CD4-positive, alpha-beta T cell treated with Interleukin-21 for 1 hour (primary cell): ENCODE measurements around the gene POLR3H.
"Not testable (repeated sequence)": the region's sequence is repeated elsewhere in the genome, so short reads cannot be mapped to it uniquely, and the experiment has no call there.

ENCODE experiments used
- DNase-seq: peaks from one replicate; pipeline ENCODE4 v3.0.0-alpha.2; 2020

Gene POLR3H

GRCh38 chr22:41543854-41544670, at the start of gene POLR3H:
TSS of gene POLR3H (minus strand) at chr22:41544470. CDS start at chr22:41544101, 369 bp downstream.
- DNase-seq = peak; percentile 97

GRCh38 chr22:41593336-41593960, 49.2 kb upstream of the POLR3H start:
- DNase-seq = not testable (repeated sequence)

GRCh38 chr22:41589391-41590241, 45.3 kb upstream of the POLR3H start, which contains the start of gene PMM1:
TSS of gene PMM1 (minus strand) at chr22:41589840. CDS start at chr22:41589805, 35 bp downstream.
- peak; percentile 100 for DNase-seq

- no peak for DNase-seq
Measured at GRCh38 chr22:41587347-41587723, 43.1 kb upstream of the POLR3H start.

DNA sequence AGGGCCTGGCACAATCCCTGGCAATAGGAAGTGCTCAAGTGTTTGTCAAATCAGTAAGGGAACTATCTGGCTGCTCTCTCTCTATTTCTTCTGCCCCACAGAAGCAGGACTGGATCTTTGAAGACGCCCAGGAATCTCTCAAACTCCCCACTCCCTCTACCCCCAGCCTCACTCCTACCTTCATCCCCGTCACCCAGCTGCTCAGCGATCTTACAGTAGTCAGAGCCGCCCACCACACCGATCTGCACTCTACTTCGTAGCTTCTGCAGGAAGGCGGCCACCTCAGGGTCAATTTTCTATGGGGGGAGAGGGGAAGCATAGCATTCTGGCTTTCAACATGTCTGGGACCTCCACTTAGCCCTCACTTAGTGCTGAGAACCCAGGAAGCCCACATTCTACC, 41.6 kb upstream of the POLR3H start:
- DNase-seq = no peak

DNA sequence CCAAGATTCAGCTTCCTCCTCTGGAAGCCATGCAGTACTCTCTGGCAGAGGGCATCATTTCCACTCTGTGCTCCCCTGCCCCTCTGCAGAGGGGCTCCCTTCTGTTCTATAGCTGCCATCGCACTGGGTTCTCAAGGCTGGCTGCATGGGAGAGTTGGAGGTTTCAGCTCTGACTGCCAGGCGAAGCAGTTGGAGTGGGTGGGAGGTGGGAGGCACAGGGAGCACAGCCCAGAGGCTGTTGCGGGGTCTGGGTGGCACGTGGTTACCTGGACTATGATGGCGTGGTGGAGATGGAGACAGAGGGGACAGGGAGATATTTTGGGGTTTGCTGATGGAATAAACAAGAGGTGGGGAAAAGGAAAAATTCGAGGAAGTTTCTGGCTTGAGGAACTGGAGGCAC, 40.6 kb upstream of the POLR3H start:
- no peak for DNase-seq

GRCh38 chr22:41582694-41583093, 38.4 kb upstream of the POLR3H start:
- no peak for DNase-seq

GRCh38 chr22:41579997-41580355, 35.7 kb upstream of the POLR3H start:
- DNase-seq = no peak

- no peak for DNase-seq
Measured at GRCh38 chr22:41579297-41579996, 35.2 kb upstream of the POLR3H start.

DNA sequence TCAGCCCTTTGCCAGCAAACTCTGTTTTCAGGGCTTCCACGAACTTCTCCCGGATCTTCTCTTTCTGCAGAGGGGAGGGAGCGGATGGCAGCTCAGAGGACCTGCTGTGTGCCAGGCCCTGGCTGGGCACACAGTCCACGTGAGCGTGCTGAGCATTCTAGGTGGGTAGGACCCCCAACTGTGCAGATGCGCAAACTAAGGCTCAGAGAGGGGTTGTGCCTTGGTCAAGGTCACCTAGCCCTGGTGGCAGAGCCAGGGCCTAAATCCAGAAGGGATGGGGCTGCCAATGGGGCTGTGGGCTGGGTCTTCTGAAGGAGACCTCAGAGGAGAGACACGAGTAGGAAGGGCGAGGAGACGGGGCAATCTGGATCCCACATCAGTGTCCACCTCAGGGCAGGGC, 34.5 kb upstream of the POLR3H start:
- DNase-seq = no peak

DNA sequence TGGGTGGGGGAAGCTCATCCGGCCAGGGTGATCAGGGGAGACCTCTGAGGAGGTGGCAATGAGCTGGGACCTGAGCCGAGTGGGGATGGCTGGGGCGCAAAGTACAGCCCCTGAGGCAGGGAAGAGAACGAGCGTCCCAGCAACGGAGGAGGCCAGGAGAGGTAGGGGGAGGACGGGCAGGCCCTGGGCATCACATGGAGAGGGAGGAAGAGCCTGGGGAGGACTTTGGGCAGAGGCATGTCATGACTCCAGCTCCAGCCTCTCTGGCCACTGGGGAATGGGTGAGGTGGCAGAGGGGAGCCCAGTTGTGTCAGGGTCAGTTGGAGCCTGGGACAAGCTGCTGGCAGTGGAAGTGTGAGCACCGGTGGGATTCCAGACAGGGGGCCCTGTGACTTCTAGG, 33.8 kb upstream of the POLR3H start:
- no peak for DNase-seq

DNA sequence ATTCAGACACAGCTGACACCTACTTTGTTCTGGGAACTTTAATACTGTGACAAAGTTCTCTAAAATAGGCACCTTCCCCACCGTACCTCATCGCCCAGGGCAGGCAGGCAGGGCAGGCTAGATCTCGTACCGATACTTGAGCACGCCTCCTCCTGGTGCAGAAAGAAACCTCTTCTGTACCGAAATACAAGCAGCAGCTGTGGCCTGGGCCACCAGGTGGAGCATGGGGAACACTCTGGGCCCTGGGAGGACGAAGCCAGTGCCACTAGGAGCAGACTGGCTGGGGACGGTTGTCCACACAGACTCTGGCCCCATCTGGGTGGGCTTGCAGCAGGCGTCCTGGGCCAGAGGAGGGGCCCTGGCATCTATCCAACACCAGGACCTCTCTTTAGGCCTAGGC, 32.6 kb upstream of the POLR3H start:
- peak; percentile 36 for DNase-seq

GRCh38 chr22:41575533-41575932, 31.3 kb upstream of the POLR3H start:
- no peak for DNase-seq

GRCh38 chr22:41574847-41575381, 30.6 kb upstream of the POLR3H start:
- no peak for DNase-seq

- DNase-seq = no peak
Measured at GRCh38 chr22:41573677-41574076, 29.4 kb upstream of the POLR3H start.

DNA sequence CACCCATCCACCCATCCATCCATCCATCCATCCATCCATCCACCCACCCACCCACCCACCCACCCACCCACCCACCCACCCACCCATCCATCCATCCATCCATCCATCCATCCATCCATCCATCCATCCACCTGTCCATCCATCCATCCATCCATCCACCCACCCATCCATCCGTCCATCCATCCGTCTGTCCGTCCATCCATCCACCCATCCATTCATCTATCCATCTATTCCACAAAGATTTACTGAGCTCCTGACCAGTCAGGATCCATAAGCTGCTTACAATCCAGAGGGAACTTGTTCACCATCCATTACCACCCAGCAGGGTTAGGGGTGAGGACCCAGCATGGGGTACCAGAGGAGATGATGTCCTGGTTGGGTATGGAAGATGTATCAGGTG, 28.0 kb upstream of the POLR3H start:
- not testable (repeated sequence) for DNase-seq

DNA sequence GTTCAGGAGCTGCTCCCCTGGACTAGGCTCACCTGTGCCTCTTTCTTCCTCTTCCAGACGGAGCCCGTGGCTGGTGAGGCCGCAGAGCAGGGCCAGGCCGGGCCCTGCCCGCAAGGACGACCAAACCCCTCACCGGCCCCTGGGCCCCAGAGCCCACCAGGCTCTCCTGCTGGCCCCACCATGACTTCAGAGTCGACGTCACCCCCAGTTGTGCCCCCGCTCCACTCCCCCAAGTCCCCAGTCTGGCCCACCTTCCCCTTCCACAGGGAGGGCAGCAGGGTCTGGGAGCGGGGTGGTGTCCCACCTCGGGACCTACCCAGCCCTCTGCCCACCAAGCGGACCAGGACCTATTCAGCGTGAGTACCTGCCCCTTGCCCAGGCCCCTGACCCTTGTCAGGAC, 27.5 kb upstream of the POLR3H start:
- DNase-seq = no peak

DNA sequence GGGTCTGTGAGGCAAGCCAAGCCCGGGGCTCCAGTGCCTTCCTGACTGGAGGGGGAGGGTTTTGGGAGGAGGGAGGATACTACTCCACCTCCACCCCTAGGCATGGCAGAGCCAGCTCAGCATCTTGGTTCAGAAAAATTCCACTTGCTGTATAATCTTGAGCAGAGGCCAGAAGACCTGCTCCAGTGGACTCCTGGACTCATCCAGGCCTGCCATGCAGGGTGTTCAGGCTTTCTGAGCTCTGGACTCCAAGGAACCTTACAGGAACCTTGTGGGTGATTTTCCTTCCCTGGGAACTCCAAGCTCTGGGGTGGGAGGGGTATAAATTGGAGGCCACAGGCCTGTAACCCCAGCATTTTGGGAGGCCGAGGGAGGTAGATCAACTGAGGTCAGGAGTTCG, 26.0 kb upstream of the POLR3H start:
- no peak for DNase-seq

GRCh38 chr22:41568811-41569210, 24.5 kb upstream of the POLR3H start:
- DNase-seq = no peak

GRCh38 chr22:41567512-41567768, 23.2 kb upstream of the POLR3H start:
- DNase-seq = no peak

DNA sequence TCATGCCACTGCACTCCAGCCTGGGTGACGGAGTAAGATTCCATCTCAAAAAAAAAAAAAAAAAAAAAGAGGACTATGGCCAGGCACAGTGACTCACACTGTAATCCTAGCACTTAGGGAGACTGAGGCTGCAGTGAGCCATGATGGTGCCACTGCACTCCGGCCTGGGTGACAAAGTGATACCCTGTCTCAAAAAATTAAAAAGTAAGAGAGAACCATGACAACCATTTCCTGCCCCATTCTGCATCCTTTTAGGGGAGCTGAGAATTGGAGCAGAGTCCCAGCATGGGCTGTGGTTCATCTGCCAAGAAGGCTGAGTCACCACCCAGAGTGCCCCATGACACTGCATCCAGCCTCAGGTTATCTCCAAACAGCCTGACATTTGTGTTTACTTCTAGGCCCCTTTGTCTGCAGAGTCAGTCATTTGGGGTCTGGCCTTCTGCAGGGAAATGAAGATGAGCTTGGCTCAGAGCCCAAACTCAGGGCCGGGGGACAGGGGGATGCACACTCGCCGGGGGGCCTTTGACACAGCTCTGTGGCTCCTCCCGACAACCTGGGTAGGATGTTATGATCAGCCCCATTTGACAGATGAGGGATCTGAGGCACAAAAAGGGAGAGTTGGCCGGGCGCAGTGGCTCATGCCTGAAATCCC, 21.3 kb upstream of the POLR3H start:
- no peak for DNase-seq

GRCh38 chr22:41564563-41564962, 20.3 kb upstream of the POLR3H start:
- no peak for DNase-seq
